H1 (cell line): Measurements from ENCODE around the gene CACNA1D. TPM values are rescaled to one million over a fixed set of nuclear protein-coding genes. Genes with fewer than 3 reads are reported as not detected.

Experiments used
- CHD7 ChIP-seq: fragments of 300-600 bp; sonication (generic); IDR thresholded peaks from 2 replicates; pipeline ENCODE4 v1.7.1; 2012; ENCODE audit warnings: low read length, moderate library complexity, mild to moderate bottlenecking, inconsistent platforms; ENCODE audit not compliant: insufficient replicate concordance
- SP1 ChIP-seq: IDR thresholded peaks from 2 replicates; pipeline ENCODE4 v1.6.1; 2011; ENCODE audit warnings: low read depth, low read length
- polyA plus RNA-seq, 7 experiments: library from polyadenylated mRNA; depleted of rRNA in 3 of 7; stranded (reverse) in 5 of 7; unstranded in 2 of 7; fragments of >200 nt in 5 of 7; fragments of 200-250 nt in 2 of 7; gene quantifications; 1 replicate in 5 of 7; 2 replicates in 1 of 7; 4 replicates in 1 of 7; pipeline versions ENCODE4 v1.2.1 to v1.2.3, GENCODE V29; 2011 to 2013; ENCODE audit warnings: missing spikeins in 2 of 7, mixed read lengths in 2 of 7
- total RNA-seq: library from RNA; stranded (reverse); fragmentation: NEBNext Ultra II Directional; extraction: Animal tissue kit (Norgen Biotek cat#: 25700); gene quantifications from 2 replicates; pipeline ENCODE4 v1.2.1, GENCODE V29; 2021

The CACNA1D gene
- total and polyA plus RNA-seq, 2 of the 8 experiments (the other 6 are each of a cell fraction or from before 2014, with no cell fraction given) = 2.0 to 2.9 TPM

GRCh38 chr3:53501178-53501577 is 6.8 kb downstream of the CACNA1D start (continued):
- TF ChIP-seq CHD7 = no peak
- TF ChIP-seq SP1 = no peak
- TF ChIP-seq, all 59 proteins: peak for 0
